ENCODE measurements around the gene MMP2.

Gene MMP2

DNA sequence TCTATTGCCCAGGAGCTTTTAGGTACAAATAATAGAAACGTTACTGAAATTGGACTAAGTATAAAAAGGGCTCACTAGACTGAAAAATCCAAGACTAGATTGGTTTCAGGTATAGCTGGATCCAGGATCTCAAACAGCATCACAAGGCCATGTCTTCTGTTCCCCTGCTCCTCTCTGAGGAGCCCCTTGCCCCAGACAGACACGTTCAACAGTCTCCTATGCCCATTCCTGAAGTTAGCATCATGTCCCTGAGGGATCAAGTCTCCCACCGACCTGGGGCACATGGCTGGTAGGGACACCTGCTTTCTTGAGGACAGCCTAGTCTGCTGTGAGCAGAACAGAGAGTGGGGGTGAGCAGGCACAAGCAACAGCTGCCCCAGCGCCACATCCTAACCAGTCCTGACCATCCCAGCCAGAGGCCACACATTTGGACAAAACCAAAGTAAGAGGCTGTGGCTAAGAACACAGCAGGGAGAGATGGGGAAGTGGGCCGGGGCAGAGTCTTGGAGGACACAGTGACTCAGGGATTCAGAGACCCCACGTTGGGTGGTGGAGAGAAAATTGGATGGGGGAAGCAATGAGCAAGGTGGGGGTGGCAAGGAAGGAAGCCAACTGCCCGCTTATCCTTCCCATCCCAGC lies 10.5 kb upstream of the MMP2 start:
- Histone ChIP-seq H3K9me3 (ENCODE audit: control insufficient read depth, low read length) (no peaks in the 10 kb centered on the region), H3K36me3 (ENCODE audit: control insufficient read depth, insufficient read depth, low read length) (no peaks in the 10 kb centered on the region), H3K4me3 (ENCODE audit: insufficient read depth, low read depth, low read length, poor library complexity, severe bottlenecking) (no peak overlapping the region), H3K4me1 (ENCODE audit: control insufficient read depth, insufficient read depth, low read length, poor library complexity, severe bottlenecking) (no peaks in the 10 kb centered on the region), H3K27me3 (replicated peaks; ENCODE audit: control insufficient read depth, insufficient read depth, low read length, poor library complexity, severe bottlenecking) (no peaks in the 10 kb centered on the region), H3K27ac (ENCODE audit: insufficient read depth, low read length, poor library complexity, severe bottlenecking) (no peak overlapping the region)
- DNase-seq = no peak

DNA sequence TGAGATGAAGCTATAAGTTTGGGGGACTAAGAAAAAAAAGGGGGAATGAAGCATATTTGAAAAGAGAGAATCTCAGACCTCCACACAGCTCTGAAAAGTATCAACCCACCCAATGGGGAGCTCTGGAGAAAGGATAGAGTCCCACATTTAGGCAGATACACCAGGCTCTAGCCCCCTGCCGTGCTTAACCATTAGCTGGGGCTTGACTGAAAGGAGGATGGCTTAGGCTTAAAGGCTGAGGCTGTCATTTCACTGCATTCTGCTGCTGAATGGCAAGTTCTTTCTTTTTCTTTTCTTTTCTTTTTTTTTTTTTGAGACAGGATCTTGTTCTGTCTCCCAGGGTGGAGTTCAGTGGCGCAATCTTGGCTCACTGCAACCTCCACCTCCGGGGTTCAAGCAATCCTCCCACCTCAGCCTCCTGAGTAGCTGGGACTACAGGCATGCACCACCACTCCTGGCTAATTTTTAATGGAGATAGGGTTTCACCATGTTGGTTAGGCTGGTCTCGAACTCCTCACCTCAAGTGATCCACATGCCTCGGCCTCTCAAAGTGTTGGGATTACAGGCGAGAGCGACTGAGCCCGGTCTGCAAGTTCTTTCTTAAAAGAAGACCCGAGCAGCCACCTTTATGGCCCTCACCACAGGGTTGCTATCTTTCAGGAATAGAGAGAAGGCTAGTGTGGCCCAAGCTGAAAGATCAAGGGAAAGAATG lies 9.0 kb upstream of the MMP2 start:
- H3K36me3 ChIP-seq (ENCODE audit: control insufficient read depth, insufficient read depth, low read length) = no peaks in the 10 kb centered on the region

DNA sequence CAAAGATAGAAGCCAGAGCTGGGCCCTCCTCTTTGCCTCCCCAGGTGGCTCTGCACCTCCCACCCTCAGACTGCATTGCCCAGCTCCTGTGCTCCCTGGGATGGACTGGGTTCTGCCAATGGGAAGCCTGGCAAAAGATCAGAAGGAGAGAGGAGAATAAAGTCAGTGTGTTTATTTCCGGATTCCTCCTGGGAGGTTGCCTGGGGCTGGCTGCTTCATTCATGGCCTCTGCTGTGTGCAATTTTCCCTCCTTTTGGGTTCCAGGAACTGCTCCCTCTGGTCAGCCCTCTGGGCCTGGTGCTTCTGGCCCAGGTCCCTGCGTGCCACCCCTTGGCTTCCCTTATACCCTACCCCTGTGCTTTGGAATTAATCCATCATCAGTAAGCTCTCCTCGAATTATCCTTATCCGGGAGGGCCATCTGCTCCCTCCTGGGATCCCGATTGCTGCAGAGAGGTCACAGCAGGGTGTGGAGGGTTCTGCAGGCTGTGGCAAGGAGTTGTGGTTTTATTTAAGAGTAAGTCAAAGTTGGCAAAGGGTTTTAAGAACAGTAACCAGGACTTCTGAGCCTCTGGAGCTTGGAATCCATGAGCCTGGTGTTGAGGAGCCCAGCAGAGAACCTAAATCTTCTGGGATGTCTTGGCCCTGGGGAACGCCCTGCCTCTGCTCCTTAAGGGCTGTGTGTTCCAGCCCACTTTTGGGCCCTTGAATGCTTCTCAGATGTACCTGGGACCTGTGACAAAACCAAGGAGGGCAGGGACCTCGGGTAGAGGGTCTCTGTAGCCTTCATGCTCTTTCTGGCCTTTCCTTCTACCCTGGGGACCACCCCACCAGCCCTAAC lies 8.2 kb upstream of the MMP2 start:
- Histone ChIP-seq H3K27ac (ENCODE audit: insufficient read depth, low read length, poor library complexity, severe bottlenecking) (no peak overlapping the region), H3K4me1 (ENCODE audit: control insufficient read depth, insufficient read depth, low read length, poor library complexity, severe bottlenecking) (no peaks in the 10 kb centered on the region), H3K4me3 (ENCODE audit: insufficient read depth, low read depth, low read length, poor library complexity, severe bottlenecking) (no peak overlapping the region), H3K27me3 (replicated peaks; ENCODE audit: control insufficient read depth, insufficient read depth, low read length, poor library complexity, severe bottlenecking) (no peaks in the 10 kb centered on the region), H3K36me3 (ENCODE audit: control insufficient read depth, insufficient read depth, low read length) (no peaks in the 10 kb centered on the region), H3K9me3 (ENCODE audit: control insufficient read depth, low read length) (no peaks in the 10 kb centered on the region)
- no peak for DNase-seq

More for the DNA sequence above, 9.0 kb upstream of the MMP2 start:
- H3K4me3 ChIP-seq (ENCODE audit: insufficient read depth, low read depth, low read length, poor library complexity, severe bottlenecking) = no peak overlapping the region
- no peaks in the 10 kb centered on the region for H3K27me3 ChIP-seq (replicated peaks; ENCODE audit: control insufficient read depth, insufficient read depth, low read length, poor library complexity, severe bottlenecking)
- H3K9me3 ChIP-seq (ENCODE audit: control insufficient read depth, low read length) = no peaks in the 10 kb centered on the region
- no peak for DNase-seq
- H3K27ac ChIP-seq (ENCODE audit: insufficient read depth, low read length, poor library complexity, severe bottlenecking) = no peak overlapping the region
- no peaks in the 10 kb centered on the region for H3K4me1 ChIP-seq (ENCODE audit: control insufficient read depth, insufficient read depth, low read length, poor library complexity, severe bottlenecking)

DNA sequence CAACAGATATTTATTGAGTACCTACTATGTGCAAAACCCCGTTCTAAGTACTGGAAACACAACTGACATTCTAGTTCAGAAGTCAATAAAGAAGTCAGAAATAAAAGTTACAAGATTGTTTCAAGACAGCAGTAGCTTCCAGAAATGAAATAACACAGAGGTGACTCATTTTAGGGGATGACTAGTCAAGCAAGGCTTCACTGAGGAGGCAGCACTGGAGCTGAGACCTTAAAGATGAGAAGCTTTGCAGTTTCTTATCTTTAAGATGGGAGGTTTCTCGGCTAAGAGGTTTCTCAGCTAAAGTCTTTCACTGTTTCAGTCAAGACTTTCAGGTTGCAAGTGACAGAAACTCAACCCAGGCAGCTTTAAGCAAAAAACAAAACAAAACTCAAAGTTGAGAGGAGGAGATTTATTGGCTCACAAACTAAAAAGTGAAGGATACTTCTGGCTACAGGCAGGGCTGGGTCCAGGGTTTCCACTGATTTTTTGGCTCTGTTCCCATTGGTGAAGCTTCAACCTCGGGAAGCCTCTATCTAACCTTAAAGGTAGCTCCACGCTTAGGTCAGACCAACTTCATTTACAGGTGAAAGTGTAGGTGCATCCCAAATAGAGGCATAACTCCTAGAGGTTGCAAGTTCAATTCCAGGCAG lies 7.4 kb upstream of the MMP2 start:
- DNase-seq = no peak
- no peak overlapping the region for H3K4me3 ChIP-seq (ENCODE audit: insufficient read depth, low read depth, low read length, poor library complexity, severe bottlenecking)
- no peaks in the 10 kb centered on the region for H3K9me3 ChIP-seq (ENCODE audit: control insufficient read depth, low read length)

DNA sequence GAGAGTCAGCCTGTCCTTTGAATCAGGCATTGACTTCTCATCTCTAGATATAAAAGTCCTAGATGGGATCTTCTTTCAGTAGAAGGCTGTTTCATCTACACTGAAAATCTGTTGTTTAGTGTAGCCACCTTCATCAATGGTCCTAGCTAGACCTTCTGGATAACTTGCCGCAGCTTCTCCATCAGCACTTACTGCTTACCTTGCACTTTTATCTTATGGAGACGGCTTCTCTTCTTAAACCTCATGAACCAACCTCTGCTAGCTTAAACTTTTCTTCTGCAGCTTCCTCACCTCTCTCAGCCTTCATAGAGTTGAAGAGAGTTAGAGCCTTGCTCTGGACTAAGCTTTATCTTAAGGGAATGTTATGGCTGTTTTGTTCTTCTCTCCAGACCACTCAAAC lies 5.4 kb upstream of the MMP2 start:
- Histone ChIP-seq H3K36me3 (ENCODE audit: control insufficient read depth, insufficient read depth, low read length) (no peaks in the 10 kb centered on the region), H3K27me3 (replicated peaks; ENCODE audit: control insufficient read depth, insufficient read depth, low read length, poor library complexity, severe bottlenecking) (peaks cover 3% of the 10 kb centered on the region), H3K4me1 (ENCODE audit: control insufficient read depth, insufficient read depth, low read length, poor library complexity, severe bottlenecking) (no peaks in the 10 kb centered on the region), H3K27ac (ENCODE audit: insufficient read depth, low read length, poor library complexity, severe bottlenecking) (no peak overlapping the region), H3K4me3 (ENCODE audit: insufficient read depth, low read depth, low read length, poor library complexity, severe bottlenecking) (no peak overlapping the region), H3K9me3 (ENCODE audit: control insufficient read depth, low read length) (no peaks in the 10 kb centered on the region)
- DNase-seq = no peak

More for the DNA sequence above, 7.4 kb upstream of the MMP2 start:
- Histone ChIP-seq H3K27me3 (replicated peaks; ENCODE audit: control insufficient read depth, insufficient read depth, low read length, poor library complexity, severe bottlenecking) (no peaks in the 10 kb centered on the region), H3K27ac (ENCODE audit: insufficient read depth, low read length, poor library complexity, severe bottlenecking) (no peak overlapping the region), H3K4me1 (ENCODE audit: control insufficient read depth, insufficient read depth, low read length, poor library complexity, severe bottlenecking) (no peaks in the 10 kb centered on the region), H3K36me3 (ENCODE audit: control insufficient read depth, insufficient read depth, low read length) (no peaks in the 10 kb centered on the region)

- H3K27ac ChIP-seq (ENCODE audit: insufficient read depth, low read length, poor library complexity, severe bottlenecking) = no peak overlapping the region
- no peaks in the 10 kb centered on the region for H3K36me3 ChIP-seq (ENCODE audit: control insufficient read depth, insufficient read depth, low read length)
- no peaks in the 10 kb centered on the region for H3K4me1 ChIP-seq (ENCODE audit: control insufficient read depth, insufficient read depth, low read length, poor library complexity, severe bottlenecking)
- H3K4me3 ChIP-seq (ENCODE audit: insufficient read depth, low read depth, low read length, poor library complexity, severe bottlenecking) = no peak overlapping the region
- DNase-seq = no peak
- H3K27me3 ChIP-seq (replicated peaks; ENCODE audit: control insufficient read depth, insufficient read depth, low read length, poor library complexity, severe bottlenecking) = peaks cover 3% of the 10 kb centered on the region
- H3K9me3 ChIP-seq (ENCODE audit: control insufficient read depth, low read length) = no peaks in the 10 kb centered on the region
These were observed 4.2 kb upstream of the MMP2 start for GRCh38 chr16:55474821-55475220.

GRCh38 chr16:55475919-55476318 lies 3.1 kb upstream of the MMP2 start:
- Histone ChIP-seq H3K27me3 (replicated peaks; ENCODE audit: control insufficient read depth, insufficient read depth, low read length, poor library complexity, severe bottlenecking) (peaks cover 3% of the 10 kb centered on the region), H3K36me3 (ENCODE audit: control insufficient read depth, insufficient read depth, low read length) (no peaks in the 10 kb centered on the region), H3K4me3 (ENCODE audit: insufficient read depth, low read depth, low read length, poor library complexity, severe bottlenecking) (no peak overlapping the region), H3K9me3 (ENCODE audit: control insufficient read depth, low read length) (no peaks in the 10 kb centered on the region), H3K27ac (ENCODE audit: insufficient read depth, low read length, poor library complexity, severe bottlenecking) (no peak overlapping the region), H3K4me1 (ENCODE audit: control insufficient read depth, insufficient read depth, low read length, poor library complexity, severe bottlenecking) (no peaks in the 10 kb centered on the region)
- DNase-seq = no peak

GRCh38 chr16:55476625-55477533 lies 2.1 kb upstream of the MMP2 start:
- H3K9me3 ChIP-seq (ENCODE audit: control insufficient read depth, low read length) = no peaks in the 10 kb centered on the region
- no peak for DNase-seq
- H3K4me1 ChIP-seq (ENCODE audit: control insufficient read depth, insufficient read depth, low read length, poor library complexity, severe bottlenecking) = no peaks in the 10 kb centered on the region
- H3K36me3 ChIP-seq (ENCODE audit: control insufficient read depth, insufficient read depth, low read length) = no peaks in the 10 kb centered on the region
- H3K27ac ChIP-seq (ENCODE audit: insufficient read depth, low read length, poor library complexity, severe bottlenecking) = no peak overlapping the region
- no peak overlapping the region for H3K4me3 ChIP-seq (ENCODE audit: insufficient read depth, low read depth, low read length, poor library complexity, severe bottlenecking)
- H3K27me3 ChIP-seq (replicated peaks; ENCODE audit: control insufficient read depth, insufficient read depth, low read length, poor library complexity, severe bottlenecking) = peaks cover 3% of the 10 kb centered on the region

DNA sequence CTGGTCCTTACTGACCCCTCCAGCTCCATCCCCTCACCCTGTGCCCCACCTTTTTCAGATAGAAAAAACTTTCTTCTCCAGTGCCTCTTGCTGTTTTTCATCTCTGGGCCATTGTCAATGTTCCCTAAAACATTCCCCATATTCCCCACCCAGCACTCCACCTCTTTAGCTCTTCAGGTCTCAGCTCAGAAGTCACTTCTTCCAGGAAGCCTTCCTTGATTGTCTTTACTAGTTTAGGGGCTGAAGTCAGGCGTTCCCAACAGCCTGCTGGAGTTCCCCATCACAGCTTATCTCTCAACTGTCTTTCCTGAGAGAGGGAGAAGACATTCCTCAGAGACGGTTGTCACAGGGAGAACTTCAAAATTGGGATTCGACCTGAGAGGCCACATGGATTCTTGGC lies 1.3 kb upstream of the MMP2 start:
- Histone ChIP-seq H3K4me1 (ENCODE audit: control insufficient read depth, insufficient read depth, low read length, poor library complexity, severe bottlenecking) (no peaks in the 10 kb centered on the region), H3K27ac (ENCODE audit: insufficient read depth, low read length, poor library complexity, severe bottlenecking) (no peak overlapping the region)
- DNase-seq = no peak

More for the DNA sequence above, 1.3 kb upstream of the MMP2 start:
- no peaks in the 10 kb centered on the region for H3K9me3 ChIP-seq (ENCODE audit: control insufficient read depth, low read length)
- H3K36me3 ChIP-seq (ENCODE audit: control insufficient read depth, insufficient read depth, low read length) = no peaks in the 10 kb centered on the region
- peaks cover 3% of the 10 kb centered on the region for H3K27me3 ChIP-seq (replicated peaks; ENCODE audit: control insufficient read depth, insufficient read depth, low read length, poor library complexity, severe bottlenecking)
- no peak overlapping the region for H3K4me3 ChIP-seq (ENCODE audit: insufficient read depth, low read depth, low read length, poor library complexity, severe bottlenecking)

Data from effector memory CD4-positive, alpha-beta T cell (primary cell).